HG02623 (cell line): ENCODE data around the gene FAP.

Experiments
- ATAC-seq: cut with Tn5 transposase; IDR thresholded peaks from one replicate; pipeline ENCODE4 v1.9.1; 2021; ENCODE audit warnings: moderate library complexity; ENCODE audit not compliant: unreplicated experiment

The FAP gene

GRCh38 chr2:162127422-162127821 is 115.8 kb downstream of the FAP start:
- no peak for ATAC-seq

GRCh38 chr2:162126527-162126926 is 116.7 kb downstream of the FAP start:
- peak; percentile 10 for ATAC-seq

GRCh38 chr2:162126111-162126519 is 117.1 kb downstream of the FAP start:
- ATAC-seq = peak; percentile 83

- no peak for ATAC-seq
Observed at GRCh38 chr2:162125138-162125537, 118.1 kb downstream of the FAP start.

- ATAC-seq = peak; percentile 36
Observed at GRCh38 chr2:162123806-162124758, 119.2 kb downstream of the FAP start.
